Mesenchymal stem cell (in vitro differentiated cells and primary cell): ENCODE data around the gene SEPTIN5.

Source experiments
- DNase-seq: peaks from one replicate; pipeline ENCODE4 v3.0.0-alpha.2; 2013
- H2AFZ ChIP-seq: one replicate; pipeline ENCODE4 v1.6.1; 2013; ENCODE audit warnings: low read depth, mild to moderate bottlenecking, control low read depth, inconsistent platforms, low read length, moderate library complexity
- H2AK5ac ChIP-seq: 2 replicates; pipeline ENCODE4 v1.6.1; 2013; ENCODE audit warnings: low read length, moderate library complexity, mild to moderate bottlenecking, inconsistent platforms; ENCODE audit not compliant: severe bottlenecking
- H2BK120ac ChIP-seq: one replicate; pipeline ENCODE4 v1.6.1; 2013; ENCODE audit warnings: low read depth, mild to moderate bottlenecking, inconsistent platforms, low read length, moderate library complexity
- H2BK12ac ChIP-seq, 2 experiments: one replicate each; pipeline ENCODE4 v1.6.1; 2013; ENCODE audit warnings: inconsistent platforms in 2 of 2, low read length in 2 of 2, mild to moderate bottlenecking in 2 of 2, moderate library complexity in 2 of 2, control low read depth in 1 of 2
- H2BK15ac ChIP-seq: one replicate; pipeline ENCODE4 v1.6.1; 2013; ENCODE audit warnings: mild to moderate bottlenecking, low read depth, inconsistent platforms; ENCODE audit not compliant: poor library complexity, severe bottlenecking
- H2BK5ac ChIP-seq: 2 replicates; pipeline ENCODE4 v1.6.1; 2013; ENCODE audit warnings: low read depth, mild to moderate bottlenecking, low read length, control low read depth, inconsistent platforms; ENCODE audit not compliant: poor library complexity, severe bottlenecking
- H3K14ac ChIP-seq, 2 experiments: one replicate each; pipeline ENCODE4 v1.6.1; 2013; ENCODE audit warnings: inconsistent platforms in 2 of 2, low read length in 2 of 2, control low read depth in 1 of 2, mild to moderate bottlenecking in 1 of 2, moderate library complexity in 1 of 2
- H3K18ac ChIP-seq, 2 experiments: one replicate each; pipeline ENCODE4 v1.6.1; 2013; ENCODE audit warnings: inconsistent platforms in 2 of 2, low read length in 2 of 2, control low read depth in 1 of 2, low read depth in 1 of 2, mild to moderate bottlenecking in 1 of 2
- H3K23ac ChIP-seq, 2 experiments: one replicate each; pipeline ENCODE4 v1.6.1; 2013; ENCODE audit warnings: inconsistent platforms in 2 of 2, low read length in 2 of 2, mild to moderate bottlenecking in 2 of 2, moderate library complexity in 2 of 2, control low read depth in 1 of 2
- H3K27ac ChIP-seq: 2 replicates; pipeline ENCODE4 v1.5.1; 2013; ENCODE audit warnings: mild to moderate bottlenecking, moderate library complexity, low read length, control low read depth, inconsistent platforms; ENCODE audit not compliant: poor library complexity, severe bottlenecking
- H3K27me3 ChIP-seq, 2 experiments: 2 replicates each; pipeline versions ENCODE4 v1.6.1 to v1.7.0; 2013; ENCODE audit warnings: low read length in 2 of 2, mild to moderate bottlenecking in 2 of 2, moderate library complexity in 2 of 2, control low read depth in 1 of 2, inconsistent platforms in 1 of 2; ENCODE audit not compliant: control insufficient read depth in 1 of 2, insufficient read depth in 1 of 2
- H3K36me3 ChIP-seq, 2 experiments: 2 replicates each; pipeline versions ENCODE4 v1.6.1 to v1.7.0; 2013; ENCODE audit warnings: low read length in 2 of 2, control low read depth in 1 of 2, inconsistent platforms in 1 of 2, low read depth in 1 of 2, mild to moderate bottlenecking in 1 of 2; ENCODE audit not compliant: insufficient read depth in 2 of 2, control insufficient read depth in 1 of 2
- H3K4ac ChIP-seq, 2 experiments: one replicate each; pipeline ENCODE4 v1.6.1; 2013; ENCODE audit warnings: inconsistent platforms in 2 of 2, low read length in 2 of 2, mild to moderate bottlenecking in 2 of 2, moderate library complexity in 2 of 2, control low read depth in 1 of 2, low read depth in 1 of 2
- H3K4me1 ChIP-seq: 2 replicates; pipeline ENCODE4 v1.6.1; 2013; ENCODE audit warnings: low read depth, low read length, control low read depth; ENCODE audit not compliant: control insufficient read depth, insufficient read depth
- H3K4me2 ChIP-seq: 2 replicates; pipeline ENCODE4 v1.6.1; 2013; ENCODE audit warnings: low read length, mild to moderate bottlenecking, inconsistent platforms; ENCODE audit not compliant: poor library complexity, severe bottlenecking
- H3K4me3 ChIP-seq, 2 experiments: 2 replicates each; pipeline versions ENCODE4 v1.5.1 to v1.7.0; 2013; ENCODE audit warnings: low read length in 2 of 2, mild to moderate bottlenecking in 2 of 2, control low read depth in 1 of 2, low read depth in 1 of 2; ENCODE audit not compliant: insufficient read depth in 1 of 2
- H3K79me1 ChIP-seq: replicated peaks from 2 replicates; pipeline ENCODE4 v1.6.1; 2013; ENCODE audit warnings: mild to moderate bottlenecking, control low read depth, low read length, inconsistent platforms; ENCODE audit not compliant: poor library complexity, severe bottlenecking
- H3K9ac ChIP-seq: 2 replicates; pipeline ENCODE4 v1.7.0; 2013; ENCODE audit warnings: mild to moderate bottlenecking, low read length, moderate library complexity
- H3K9me3 ChIP-seq: 2 replicates; pipeline ENCODE4 v1.7.0; 2013; ENCODE audit warnings: mild to moderate bottlenecking, low read length; ENCODE audit not compliant: control insufficient read depth
- H4K8ac ChIP-seq: one replicate; pipeline ENCODE4 v1.6.1; 2013; ENCODE audit warnings: inconsistent platforms, mild to moderate bottlenecking, low read length, moderate library complexity
- H4K91ac ChIP-seq: one replicate; pipeline ENCODE4 v1.6.1; 2013; ENCODE audit warnings: mild to moderate bottlenecking, low read length, inconsistent platforms
- WGBS: methylation state at CpG from one replicate; pipeline ENCODE4 v1.1.7; 2013; ENCODE audit warnings: mixed read lengths; 5-methylcytosine and 5-hydroxymethylcytosine counted together

SEPTIN5 gene

DNA sequence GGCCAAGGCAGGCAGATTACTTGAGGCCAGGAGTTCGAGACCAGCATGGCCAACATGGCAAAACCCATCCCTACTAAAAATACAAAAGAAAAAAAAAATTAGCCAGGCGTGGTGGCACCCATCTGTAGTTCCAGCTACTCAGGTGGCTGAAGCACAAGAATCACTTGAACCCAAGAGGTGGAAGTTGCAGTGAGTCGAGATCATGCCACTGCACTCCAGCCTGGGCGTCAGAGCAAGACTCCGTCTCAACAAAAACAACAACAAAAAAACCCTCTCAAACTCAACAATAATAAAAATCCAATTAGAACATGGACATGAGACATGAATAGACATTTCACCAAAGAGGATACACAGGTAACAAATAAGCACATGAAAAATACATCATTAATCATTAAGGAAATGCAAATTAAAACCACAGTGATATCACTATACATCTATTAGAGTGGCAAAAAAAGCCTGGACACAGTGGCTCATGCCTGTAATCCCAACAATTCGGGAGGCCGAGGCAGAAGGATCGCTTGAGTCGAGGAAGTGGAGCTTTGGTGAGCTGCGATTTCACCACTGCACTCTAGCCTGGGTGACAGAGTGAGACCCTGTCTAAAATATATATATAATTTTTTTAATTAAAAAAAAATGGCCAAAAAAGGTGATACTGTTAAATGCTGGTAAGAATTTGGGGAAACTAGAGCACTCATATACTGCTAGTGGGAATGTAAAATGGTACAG is 12.7 kb upstream of the SEPTIN5 start:
- no peak overlapping the region for H3K18ac ChIP-seq
- H3K4ac ChIP-seq: no peak overlapping the region
- H3K27ac ChIP-seq: no peak overlapping the region
- H3K27me3 ChIP-seq: peaks cover 21 to 22% of the 10 kb centered on the region in 2 experiments
- no peak overlapping the region for H4K91ac ChIP-seq
- no peaks in the 10 kb centered on the region for H3K9me3 ChIP-seq
- H3K14ac ChIP-seq: no peak overlapping the region
- H3K23ac ChIP-seq: no peak overlapping the region
- no peak overlapping the region for H3K9ac ChIP-seq
- no peak overlapping the region for H2AFZ ChIP-seq
- DNase-seq: no peak
- H3K4me1 ChIP-seq: peaks cover 1% of the 10 kb centered on the region
- no peaks in the 10 kb centered on the region for H3K79me1 ChIP-seq
- no peak overlapping the region for H2AK5ac ChIP-seq
- no peaks in the 10 kb centered on the region for H3K36me3 ChIP-seq
- H3K4me2 ChIP-seq: no peak overlapping the region
- H2BK15ac ChIP-seq: no peak overlapping the region
- no peak overlapping the region for H2BK5ac ChIP-seq
- H4K8ac ChIP-seq: no peak overlapping the region
- WGBS: 82% methylated on average over 9 of the region's 10 CpGs
- no peak overlapping the region for H2BK12ac ChIP-seq
- H2BK120ac ChIP-seq: no peak overlapping the region
- H3K4me3 ChIP-seq: no peak overlapping the region

DNA sequence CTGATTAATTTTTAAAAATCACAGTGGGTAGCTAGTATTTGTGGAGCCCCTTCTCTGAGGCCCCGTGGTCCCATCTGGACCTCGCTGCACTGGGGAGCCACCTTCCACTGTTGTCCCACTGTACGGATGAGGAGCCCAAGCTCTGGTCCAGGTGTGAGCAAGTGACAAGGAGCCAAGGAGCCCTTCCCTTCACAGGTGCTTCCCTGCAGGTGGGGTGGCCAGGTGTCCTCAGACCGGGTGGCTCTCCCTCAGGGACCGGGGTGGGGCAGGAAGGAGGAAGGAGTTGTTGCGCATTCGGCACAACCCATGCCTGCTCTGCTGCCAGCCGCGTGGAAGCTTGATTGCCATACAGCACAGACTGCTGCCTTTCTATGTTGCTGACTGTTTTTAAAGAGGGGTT is 10.4 kb upstream of the SEPTIN5 start:
- no peak overlapping the region for H3K23ac ChIP-seq
- H3K9me3 ChIP-seq: no peaks in the 10 kb centered on the region
- no peaks in the 10 kb centered on the region for H3K36me3 ChIP-seq
- no peak overlapping the region for H2AFZ ChIP-seq
- H4K91ac ChIP-seq: no peak overlapping the region
- H3K18ac ChIP-seq: no peak overlapping the region
- H3K9ac ChIP-seq: no peak overlapping the region
- H3K4me3 ChIP-seq: no peak overlapping the region
- H3K27me3 ChIP-seq: peaks cover 27 to 28% of the 10 kb centered on the region in 2 experiments
- no peaks in the 10 kb centered on the region for H3K79me1 ChIP-seq
- no peak for DNase-seq
- no peak overlapping the region for H3K27ac ChIP-seq
- H4K8ac ChIP-seq: no peak overlapping the region
- WGBS: 80% methylated on average over 9 of the region's 9 CpGs
- no peak overlapping the region for H3K4ac ChIP-seq
- no peak overlapping the region for H2AK5ac ChIP-seq
- no peak overlapping the region for H3K4me2 ChIP-seq
- no peak overlapping the region for H2BK120ac ChIP-seq
- H2BK15ac ChIP-seq: no peak overlapping the region
- H3K4me1 ChIP-seq: peaks cover 2% of the 10 kb centered on the region
- no peak overlapping the region for H2BK5ac ChIP-seq
- no peak overlapping the region for H2BK12ac ChIP-seq
- H3K14ac ChIP-seq: no peak overlapping the region

DNA sequence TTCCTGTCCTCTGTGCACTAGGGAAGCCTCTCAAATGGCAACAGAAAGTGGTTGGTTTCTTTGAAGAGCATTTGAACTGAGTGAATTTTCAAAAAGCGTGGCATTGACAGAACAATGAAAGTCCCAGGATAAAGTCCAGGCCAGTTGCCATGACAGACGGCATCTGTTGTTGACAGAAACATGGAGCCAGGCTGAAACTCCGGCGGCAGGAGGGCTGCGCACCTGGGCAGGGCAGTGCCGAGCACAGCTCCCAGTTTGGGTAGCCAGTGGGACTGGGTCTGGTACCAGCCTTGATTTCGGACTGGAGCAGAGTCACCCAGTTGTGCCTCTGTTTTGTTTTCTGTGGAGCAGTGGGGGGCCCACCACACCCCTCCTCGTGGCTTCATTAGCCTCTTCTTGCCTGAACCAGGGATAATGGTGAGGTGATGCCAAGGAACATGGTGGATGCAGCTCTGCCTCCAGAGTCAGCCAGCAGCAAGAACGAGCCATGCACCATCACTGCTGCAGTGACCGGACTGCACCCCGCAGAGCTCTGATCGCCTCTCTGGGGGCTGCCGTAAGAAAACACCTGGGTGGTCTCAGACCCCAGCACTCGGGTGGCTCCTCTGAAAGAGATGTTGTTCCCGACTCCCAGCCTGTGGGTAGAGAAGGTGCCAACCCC is 9.8 kb upstream of the SEPTIN5 start:
- H4K8ac ChIP-seq: no peak overlapping the region
- no peak overlapping the region for H4K91ac ChIP-seq
- H3K4me3 ChIP-seq: no peak overlapping the region
- H3K4ac ChIP-seq: no peak overlapping the region
- no peak overlapping the region for H2BK15ac ChIP-seq
- H3K9ac ChIP-seq: no peak overlapping the region
- H3K18ac ChIP-seq: no peak overlapping the region
- peaks cover 3% of the 10 kb centered on the region for H3K4me1 ChIP-seq
- DNase-seq: no peak
- no peak overlapping the region for H3K27ac ChIP-seq
- peaks cover 33% of the 10 kb centered on the region in 2 experiments for H3K27me3 ChIP-seq
- no peak overlapping the region for H3K23ac ChIP-seq
- no peaks in the 10 kb centered on the region for H3K9me3 ChIP-seq
- no peaks in the 10 kb centered on the region for H3K79me1 ChIP-seq
- H2BK5ac ChIP-seq: no peak overlapping the region
- H3K36me3 ChIP-seq: no peaks in the 10 kb centered on the region
- no peak overlapping the region for H3K14ac ChIP-seq
- H2AFZ ChIP-seq: no peak overlapping the region
- WGBS: 88% methylated on average over 15 of the region's 15 CpGs
- no peak overlapping the region for H2BK12ac ChIP-seq
- H2BK120ac ChIP-seq: no peak overlapping the region
- H2AK5ac ChIP-seq: no peak overlapping the region
- H3K4me2 ChIP-seq: no peak overlapping the region

DNA sequence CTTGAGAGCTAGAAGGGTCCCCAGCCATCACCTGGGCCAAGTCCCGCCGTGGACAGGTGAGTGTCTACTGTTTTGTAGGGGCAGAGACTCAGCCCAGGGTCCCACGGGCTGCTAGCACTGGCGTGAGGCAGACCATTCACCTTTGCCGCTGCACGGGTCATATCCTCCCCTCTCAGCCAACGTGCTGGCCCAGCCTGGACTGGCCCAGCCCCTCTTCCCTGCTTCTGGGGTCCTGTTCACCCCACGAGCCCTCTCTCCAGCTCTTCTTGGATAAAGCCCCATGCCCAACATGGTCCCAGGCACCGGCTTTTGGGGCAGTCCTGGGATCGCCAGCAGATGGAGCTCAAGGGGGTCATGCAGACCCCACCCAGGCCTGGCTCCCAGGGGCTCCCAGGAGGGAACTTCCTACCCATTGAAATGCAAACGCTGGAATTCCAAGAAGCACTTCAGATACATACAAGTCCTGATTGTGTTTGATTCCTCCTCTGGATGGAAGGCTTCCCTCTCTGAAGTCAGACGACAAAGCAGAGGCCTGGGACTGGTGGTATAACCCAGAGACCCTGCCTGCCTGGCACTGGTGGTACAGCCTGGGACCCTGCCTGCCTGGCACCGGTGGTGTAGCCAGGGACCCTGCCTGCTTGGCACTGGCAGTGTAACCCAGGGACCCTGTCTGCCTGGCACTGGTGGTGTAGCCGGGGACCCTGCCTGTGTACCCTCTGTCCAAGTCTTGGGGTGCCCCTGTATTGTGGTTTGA is 8.9 kb upstream of the SEPTIN5 start:
- H3K4me2 ChIP-seq: no peak overlapping the region
- H2AK5ac ChIP-seq: no peak overlapping the region
- H2AFZ ChIP-seq: no peak overlapping the region
- no peak overlapping the region for H3K4ac ChIP-seq
- no peak overlapping the region for H3K27ac ChIP-seq
- no peaks in the 10 kb centered on the region for H3K79me1 ChIP-seq
- H3K9ac ChIP-seq: no peak overlapping the region
- WGBS: 40% methylated on average over 13 of the region's 14 CpGs
- no peak overlapping the region for H4K91ac ChIP-seq
- no peak overlapping the region for H2BK15ac ChIP-seq
- H3K18ac ChIP-seq: no peak overlapping the region
- no peak overlapping the region for H2BK12ac ChIP-seq
- no peak overlapping the region for H2BK120ac ChIP-seq
- no peak for DNase-seq
- H3K9me3 ChIP-seq: no peaks in the 10 kb centered on the region
- no peaks in the 10 kb centered on the region for H3K36me3 ChIP-seq
- H3K4me3 ChIP-seq: no peak overlapping the region
- no peak overlapping the region for H3K14ac ChIP-seq
- H3K27me3 ChIP-seq: peaks cover 41% of the 10 kb centered on the region in 2 experiments
- H3K4me1 ChIP-seq: peaks cover 3% of the 10 kb centered on the region
- no peak overlapping the region for H4K8ac ChIP-seq
- no peak overlapping the region for H3K23ac ChIP-seq
- no peak overlapping the region for H2BK5ac ChIP-seq
